ENCODE measurements around the gene NOS1AP.

Gene NOS1AP

DNA sequence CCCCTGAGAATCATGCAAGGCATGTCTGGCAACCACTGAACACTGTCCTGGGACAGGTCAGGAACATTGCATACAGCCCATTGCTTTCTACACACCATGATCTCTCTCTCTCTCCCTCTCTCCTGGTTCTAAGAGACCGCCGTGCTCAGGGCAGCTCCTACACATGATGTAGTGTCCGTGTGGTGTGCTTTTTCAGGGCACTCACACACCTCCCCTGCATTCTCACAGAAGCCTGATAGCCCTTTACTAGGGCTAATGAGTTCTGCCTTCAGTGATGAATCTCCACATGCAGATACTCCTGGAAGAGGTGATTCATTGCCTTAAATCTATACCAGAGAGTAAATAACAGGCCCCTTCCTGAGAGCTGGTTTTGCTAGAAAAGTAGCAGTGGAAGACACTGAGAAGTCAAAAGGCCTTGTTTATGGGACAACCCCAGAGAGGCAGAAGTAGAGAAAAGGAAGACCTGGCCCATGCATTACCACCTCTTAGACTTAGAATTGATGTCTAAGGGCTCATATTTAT lies 38.7 kb upstream of the NOS1AP start:
- Histone ChIP-seq H3K36me3 (no peaks in the 10 kb centered on the region), H3K27me3 (ENCODE audit: insufficient read depth, low read depth, severe bottlenecking) (peaks cover 63% of the 10 kb centered on the region), H3K4me3 (ENCODE audit: low read depth, low read length) (no peak overlapping the region), H3K27ac (no peak overlapping the region), H3K9me3 (ENCODE audit: severe bottlenecking) (peaks cover 10% of the 10 kb centered on the region)
- TF ChIP-seq, protein P1, sequence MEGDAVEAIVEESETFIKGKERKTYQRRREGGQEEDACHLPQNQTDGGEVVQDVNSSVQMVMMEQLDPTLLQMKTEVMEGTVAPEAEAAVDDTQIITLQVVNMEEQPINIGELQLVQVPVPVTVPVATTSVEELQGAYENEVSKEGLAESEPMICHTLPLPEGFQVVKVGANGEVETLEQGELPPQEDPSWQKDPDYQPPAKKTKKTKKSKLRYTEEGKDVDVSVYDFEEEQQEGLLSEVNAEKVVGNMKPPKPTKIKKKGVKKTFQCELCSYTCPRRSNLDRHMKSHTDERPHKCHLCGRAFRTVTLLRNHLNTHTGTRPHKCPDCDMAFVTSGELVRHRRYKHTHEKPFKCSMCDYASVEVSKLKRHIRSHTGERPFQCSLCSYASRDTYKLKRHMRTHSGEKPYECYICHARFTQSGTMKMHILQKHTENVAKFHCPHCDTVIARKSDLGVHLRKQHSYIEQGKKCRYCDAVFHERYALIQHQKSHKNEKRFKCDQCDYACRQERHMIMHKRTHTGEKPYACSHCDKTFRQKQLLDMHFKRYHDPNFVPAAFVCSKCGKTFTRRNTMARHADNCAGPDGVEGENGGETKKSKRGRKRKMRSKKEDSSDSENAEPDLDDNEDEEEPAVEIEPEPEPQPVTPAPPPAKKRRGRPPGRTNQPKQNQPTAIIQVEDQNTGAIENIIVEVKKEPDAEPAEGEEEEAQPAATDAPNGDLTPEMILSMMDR (IDR thresholded peaks at IDR 0.05; ENCODE audit: low read depth, low read length): no peak
- DNase-seq: no peak

DNA sequence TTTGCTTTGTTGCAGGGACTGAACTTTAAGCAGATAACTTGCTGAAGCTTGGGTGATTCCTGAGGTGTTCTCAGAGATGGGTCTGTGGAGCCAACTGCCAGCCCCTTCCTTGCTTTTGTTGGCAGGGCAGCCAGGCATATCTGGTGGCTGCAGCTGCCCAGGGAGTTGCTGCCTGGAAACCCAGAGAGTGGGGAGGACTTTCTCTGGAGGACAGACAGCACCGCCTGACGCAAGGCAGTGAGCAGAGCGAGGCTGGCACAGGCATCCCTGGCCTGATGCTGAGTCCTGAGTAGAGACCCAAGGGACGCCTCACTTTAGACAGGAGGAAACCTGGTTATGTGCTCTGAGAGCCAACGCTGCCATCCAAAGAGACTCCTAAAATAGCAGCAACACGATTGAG lies 36.1 kb upstream of the NOS1AP start:
- no peak for DNase-seq
- no peaks in the 10 kb centered on the region for H3K36me3 ChIP-seq
- no peak overlapping the region for H3K27ac ChIP-seq
- no peak overlapping the region for H3K4me3 ChIP-seq (ENCODE audit: low read depth, low read length)
- H3K27me3 ChIP-seq (ENCODE audit: insufficient read depth, low read depth, severe bottlenecking): peaks cover 40% of the 10 kb centered on the region
- TF ChIP-seq, protein P1 (IDR thresholded peaks at IDR 0.05; ENCODE audit: low read depth, low read length): no peak
- H3K9me3 ChIP-seq (ENCODE audit: severe bottlenecking): no peaks in the 10 kb centered on the region

DNA sequence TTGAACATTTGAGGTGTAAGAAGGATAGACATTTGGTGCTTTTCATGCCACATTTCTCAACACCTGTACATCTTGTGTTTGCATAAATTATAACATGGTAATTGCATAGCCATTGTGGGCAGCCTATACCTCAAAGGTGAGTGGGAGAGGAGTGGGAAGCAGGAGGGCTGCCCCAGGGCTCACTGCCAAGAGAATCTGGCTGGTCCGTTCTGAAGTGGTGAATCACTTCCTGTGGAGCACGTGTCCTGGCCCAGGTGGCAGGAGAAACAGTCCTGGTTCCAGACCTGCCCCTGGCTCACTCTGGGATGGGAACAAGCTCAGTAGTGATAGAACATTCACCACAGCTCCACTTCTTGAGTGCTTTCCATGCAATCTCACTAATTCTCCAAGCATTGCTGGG lies 34.2 kb upstream of the NOS1AP start:
- TF ChIP-seq, protein P1 (IDR thresholded peaks at IDR 0.05; ENCODE audit: low read depth, low read length): no peak
- peaks cover 23% of the 10 kb centered on the region for H3K27me3 ChIP-seq (ENCODE audit: insufficient read depth, low read depth, severe bottlenecking)
- no peaks in the 10 kb centered on the region for H3K9me3 ChIP-seq (ENCODE audit: severe bottlenecking)
- no peak for DNase-seq
- no peak overlapping the region for H3K4me3 ChIP-seq (ENCODE audit: low read depth, low read length)
- no peaks in the 10 kb centered on the region for H3K36me3 ChIP-seq
- H3K27ac ChIP-seq: no peak overlapping the region

DNA sequence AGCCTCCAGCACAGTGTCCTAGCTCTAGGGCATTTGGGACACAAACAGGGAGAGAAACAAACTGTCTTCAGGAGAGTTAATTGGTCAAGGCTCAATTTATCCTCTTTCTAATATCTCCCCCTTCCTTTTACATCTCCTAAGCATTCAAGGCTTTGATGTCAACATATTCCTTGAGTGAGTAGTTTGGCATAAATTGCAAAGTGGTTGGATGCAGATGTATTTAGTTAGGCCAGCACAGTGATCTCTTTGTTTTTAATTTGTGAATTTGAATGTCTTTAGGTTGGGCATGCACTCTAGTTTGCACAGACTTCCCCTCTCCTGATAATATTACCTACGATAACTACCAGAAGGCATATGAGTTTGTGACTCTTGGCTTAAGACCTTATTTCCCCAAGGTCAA lies 33.3 kb upstream of the NOS1AP start:
- TF ChIP-seq, protein P1 (IDR thresholded peaks at IDR 0.05; ENCODE audit: low read depth, low read length): no peak
- DNase-seq: no peak

DNA sequence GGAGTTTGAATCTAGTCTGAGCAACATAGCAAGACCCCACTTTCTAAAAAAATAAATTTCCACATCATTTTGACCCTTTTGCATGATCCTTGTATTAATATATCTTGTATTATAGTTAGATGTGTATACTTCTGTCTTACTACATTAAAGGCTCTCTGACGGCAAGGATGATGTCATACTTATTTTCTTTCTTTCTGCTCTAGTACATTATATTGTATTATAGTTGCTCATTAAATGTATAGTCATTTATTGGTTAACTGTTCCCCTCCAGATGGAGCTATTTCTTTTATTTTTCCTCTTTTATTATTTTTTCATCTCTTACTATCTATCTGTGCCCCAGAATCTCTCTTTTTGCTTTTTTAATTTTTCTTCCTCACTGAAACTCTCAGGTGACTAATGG lies 30.9 kb upstream of the NOS1AP start:
- DNase-seq: no peak
- TF ChIP-seq, protein P1 (IDR thresholded peaks at IDR 0.05; ENCODE audit: low read depth, low read length): no peak
- H3K36me3 ChIP-seq: no peaks in the 10 kb centered on the region
- H3K9me3 ChIP-seq (ENCODE audit: severe bottlenecking): no peaks in the 10 kb centered on the region
- H3K27me3 ChIP-seq (ENCODE audit: insufficient read depth, low read depth, severe bottlenecking): peaks cover 5% of the 10 kb centered on the region
- H3K27ac ChIP-seq: no peak overlapping the region
- H3K4me3 ChIP-seq (ENCODE audit: low read depth, low read length): no peak overlapping the region

More for the DNA sequence above, 33.3 kb upstream of the NOS1AP start:
- Histone ChIP-seq H3K36me3 (no peaks in the 10 kb centered on the region), H3K4me3 (ENCODE audit: low read depth, low read length) (no peak overlapping the region), H3K9me3 (ENCODE audit: severe bottlenecking) (no peaks in the 10 kb centered on the region), H3K27ac (no peak overlapping the region), H3K27me3 (ENCODE audit: insufficient read depth, low read depth, severe bottlenecking) (peaks cover 17% of the 10 kb centered on the region)

DNA sequence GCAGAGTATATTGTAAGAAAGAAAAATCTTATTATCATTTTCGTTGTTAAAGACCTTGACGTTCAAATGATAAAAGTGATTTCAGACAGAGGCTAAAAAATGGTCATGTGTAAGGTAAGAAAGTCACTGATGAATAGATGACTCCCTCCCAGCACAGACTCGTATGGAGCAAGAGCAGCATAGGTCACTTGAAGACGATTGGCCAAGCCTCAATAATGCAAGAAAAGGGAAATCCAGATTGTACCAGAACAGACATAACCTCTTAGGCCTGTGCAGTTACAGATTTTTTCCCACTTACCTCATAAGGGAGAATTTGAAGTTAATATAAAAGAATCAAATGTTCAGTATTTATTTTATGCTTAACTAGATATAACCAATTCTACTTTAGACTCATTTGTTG lies 29.5 kb upstream of the NOS1AP start:
- DNase-seq: no peak
- H3K36me3 ChIP-seq: no peaks in the 10 kb centered on the region

More for the DNA sequence above, 29.5 kb upstream of the NOS1AP start:
- TF ChIP-seq, protein P1 (IDR thresholded peaks at IDR 0.05; ENCODE audit: low read depth, low read length): no peak
- no peak overlapping the region for H3K4me3 ChIP-seq (ENCODE audit: low read depth, low read length)
- no peaks in the 10 kb centered on the region for H3K9me3 ChIP-seq (ENCODE audit: severe bottlenecking)
- no peak overlapping the region for H3K27ac ChIP-seq
- H3K27me3 ChIP-seq (ENCODE audit: insufficient read depth, low read depth, severe bottlenecking): no peaks in the 10 kb centered on the region
